Measurements from ENCODE around the gene WDFY4. TPM values are rescaled to one million over a fixed set of nuclear protein-coding genes. Genes with fewer than 3 reads are reported as not detected.

Gene WDFY4
- total and polyA plus RNA-seq, 2 of the 13 experiments (the other 11 are each of a cell fraction or from before 2014, with no cell fraction given) = not detected

DNA sequence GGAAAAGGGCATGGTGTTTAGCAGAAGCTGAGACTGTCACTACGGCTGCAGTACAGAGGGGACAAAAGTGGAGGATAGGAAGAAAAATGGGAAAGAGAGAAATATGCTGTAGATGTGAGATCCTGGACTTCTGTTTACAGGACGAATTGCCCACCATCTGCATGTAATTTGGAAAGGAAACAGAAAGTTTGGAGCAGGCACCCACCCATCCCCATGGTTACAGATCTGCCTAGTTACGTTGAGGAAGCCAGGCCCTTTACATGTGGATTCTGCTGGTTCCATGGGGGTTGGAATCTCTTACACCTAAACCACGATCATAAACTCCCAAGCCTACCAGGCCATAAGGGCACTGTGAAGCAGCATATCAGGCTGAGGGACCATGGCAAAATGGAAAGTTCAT is 84.3 kb downstream of the WDFY4 start (continued):
- TF ChIP-seq, protein P1, sequence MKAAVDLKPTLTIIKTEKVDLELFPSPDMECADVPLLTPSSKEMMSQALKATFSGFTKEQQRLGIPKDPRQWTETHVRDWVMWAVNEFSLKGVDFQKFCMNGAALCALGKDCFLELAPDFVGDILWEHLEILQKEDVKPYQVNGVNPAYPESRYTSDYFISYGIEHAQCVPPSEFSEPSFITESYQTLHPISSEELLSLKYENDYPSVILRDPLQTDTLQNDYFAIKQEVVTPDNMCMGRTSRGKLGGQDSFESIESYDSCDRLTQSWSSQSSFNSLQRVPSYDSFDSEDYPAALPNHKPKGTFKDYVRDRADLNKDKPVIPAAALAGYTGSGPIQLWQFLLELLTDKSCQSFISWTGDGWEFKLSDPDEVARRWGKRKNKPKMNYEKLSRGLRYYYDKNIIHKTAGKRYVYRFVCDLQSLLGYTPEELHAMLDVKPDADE (CRISPR knock-in tag; IDR thresholded peaks at IDR 0.05) = no peak
- TF ChIP-seq ZNF263 (CRISPR knock-in tag; IDR thresholded peaks at IDR 0.05) (no peak), SP4 (CRISPR knock-in tag; IDR thresholded peaks at IDR 0.05) (no peak), PRDM4 (CRISPR knock-in tag; IDR thresholded peaks at IDR 0.05; ENCODE audit: borderline replicate concordance) (no peak), GABPB1 (CRISPR knock-in tag; IDR thresholded peaks at IDR 0.05) (no peak)

DNA sequence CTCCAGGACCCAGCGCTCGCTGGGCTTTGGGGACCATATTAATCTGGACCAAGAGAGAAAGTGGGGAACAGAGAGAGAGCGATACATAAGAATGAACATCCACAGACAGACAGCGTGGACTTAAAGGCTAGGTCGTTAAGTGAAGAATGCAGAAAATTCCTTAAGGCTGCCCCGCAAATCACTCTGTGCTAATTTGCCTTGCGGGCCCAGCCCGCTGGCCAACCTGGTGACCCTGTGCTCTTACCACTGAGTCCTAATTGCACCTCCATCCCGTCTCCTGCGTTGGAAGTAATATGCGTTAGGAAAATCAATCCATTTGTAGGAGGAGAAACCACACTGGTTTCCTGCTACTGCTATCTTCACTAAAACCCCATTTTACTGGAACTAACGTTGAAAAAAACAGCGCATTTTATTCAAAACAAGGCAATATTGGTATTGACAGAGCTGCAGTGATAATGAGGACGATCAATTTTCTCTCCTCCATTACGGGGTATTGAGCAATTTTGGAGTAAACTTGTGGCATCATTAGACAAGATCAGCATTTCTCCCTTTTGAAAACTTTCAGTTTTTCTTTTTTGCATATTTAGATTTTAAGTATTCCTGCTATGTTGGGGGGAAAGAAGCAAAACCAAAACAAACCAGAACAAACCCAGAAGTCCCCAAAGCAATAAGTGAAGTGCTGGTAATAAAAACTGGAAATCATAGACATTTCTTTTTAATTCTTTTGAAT is 85.2 kb downstream of the WDFY4 start:
- CTCF ChIA-PET (ENCODE audit: low intra/inter-chr PET ratio, low total read pairs) = no interaction called here
- FAIRE-seq = no peak
- H3K4me3 ChIP-seq (replicated peaks in 1 of 3; ENCODE audit: insufficient read depth in 1 of 3, low read depth in 2 of 3, low read length in 3 of 3) = no peak overlapping the region
- H2AFZ ChIP-seq (ENCODE audit: low read length) = no peak overlapping the region
- peaks cover 2 to 10% of the 10 kb centered on the region in 2 experiments; a peak in 2 of 5 replicates for H3K27me3 ChIP-seq (ENCODE audit: control insufficient read depth in 1 of 2, insufficient read depth in 2 of 2, low read length in 2 of 2)
- no peak overlapping the region for H3K4me2 ChIP-seq (ENCODE audit: low read depth, low read length)
- H3K79me2 ChIP-seq (ENCODE audit: insufficient read depth, low read length) = no peaks in the 10 kb centered on the region
- H3K27ac ChIP-seq (ENCODE audit: extremely low read length, insufficient read depth, low read length) = no peak overlapping the region
- DNase-seq (ENCODE audit: low spot score) = no peak
- intact Hi-C loops (cut with micrococcal nuclease; ENCODE audit: unreplicated experiment) (no loop called here), in situ Hi-C loops (cut with HindIII; ENCODE audit: extremely low pct_ligation_motif_present, low pct_unique_long_range_greater_than_20kb) (no loop called here)
- 34% methylated on average over 15 of the region's 15 CpGs for WGBS (ENCODE audit: low lambda C conversion rate)
- no peak overlapping the region for H3K9ac ChIP-seq (ENCODE audit: insufficient read depth, low read depth, low read length)
- H3K9me3 ChIP-seq (ENCODE audit: low read length) = no peaks in the 10 kb centered on the region
- no peaks in the 10 kb centered on the region for H4K20me1 ChIP-seq (ENCODE audit: insufficient read depth, low read length)
- POLR2A ChIA-PET = no interaction called here
- TF ChIP-seq REPIN1 (CRISPR knock-in tag; IDR thresholded peaks at IDR 0.05; ENCODE audit: borderline replicate concordance, low read depth) (no peak), YY1 (IDR thresholded peaks at IDR 0.05; ENCODE audit: insufficient read depth, insufficient replicate concordance, low read depth, low read length) (no peak), ZNF558 (CRISPR knock-in tag; IDR thresholded peaks at IDR 0.05; ENCODE audit: borderline replicate concordance) (no peak), POLR2AphosphoS2 (IDR thresholded peaks at IDR 0.05; ENCODE audit: low read depth, low read length) (no peak), CHD2 (IDR thresholded peaks at IDR 0.05; ENCODE audit: low read depth, low read length) (no peak), ZNF724P (CRISPR knock-in tag; IDR thresholded peaks at IDR 0.05; ENCODE audit: borderline replicate concordance) (no peak), CENPT (CRISPR knock-in tag; IDR thresholded peaks at IDR 0.05; ENCODE audit: low read depth) (no peak), NRL (CRISPR knock-in tag; IDR thresholded peaks at IDR 0.05; ENCODE audit: borderline replicate concordance) (no peak), ADNP (CRISPR knock-in tag; IDR thresholded peaks at IDR 0.05) (no peak)
- BruUV-seq (replicated peaks) = no TSS peak
- no peaks in the 10 kb centered on the region for H3K36me3 ChIP-seq (replicated peaks in 1 of 2; ENCODE audit: control insufficient read depth in 1 of 2, insufficient read depth in 2 of 2, low read length in 2 of 2)
- H3K4me1 ChIP-seq (ENCODE audit: insufficient read depth, low read length) = no peaks in the 10 kb centered on the region
- no peak for ATAC-seq

All from HepG2 (cell line).